Caco-2 (cell line): ENCODE measurements around the gene TNRC18. TPM values are rescaled to one million over a fixed set of nuclear protein-coding genes. Genes with fewer than 3 reads are reported as not detected.

ENCODE experiments used
- BruUV-seq: library from RNA; stranded (reverse); fragments of 400-500 nt; replicated peaks from 2 replicates; lab custom pipeline; 2021; lab: Mats Ljungman, UMichigan
- CTCF ChIA-PET: fragments of 300-600 bp; sonication (Branson Sonifier 250); formaldehyde crosslinking; loops from one replicate; lab custom pipeline; 2022; ENCODE audit warnings: antibody characterized with exemption; lab: Charles Lee
- POLR2A ChIA-PET: fragments of 300-600 bp; sonication (Branson Sonifier 250); formaldehyde crosslinking; loops from one replicate; lab custom pipeline; 2022; ENCODE audit warnings: antibody characterized with exemption; lab: Charles Lee
- DNase-seq, 2 experiments: peaks; one replicate each; pipeline versions ENCODE4 v3.0.0 to v3.0.0-alpha.2; 2020 to 2022
- H3K27me3 ChIP-seq: replicated peaks from 2 replicates; pipeline ENCODE4 v1.6.0; 2011; ENCODE audit warnings: low read length; ENCODE audit not compliant: control insufficient read depth, insufficient read depth
- H3K36me3 ChIP-seq: 2 replicates; pipeline ENCODE4 v1.5.1; 2011; ENCODE audit warnings: low read length; ENCODE audit not compliant: control insufficient read depth, insufficient read depth
- H3K4me1 ChIP-seq: fragments of 250-450 bp; sonication (Bioruptor Pico); 2 replicates; pipeline ENCODE4 v1.5.1; 2020; ENCODE audit warnings: mild to moderate bottlenecking
- H3K4me3 ChIP-seq: 2 replicates; pipeline ENCODE4 v1.5.1; 2011; ENCODE audit warnings: low read depth, mild to moderate bottlenecking, control low read depth, low read length
- H3K9me3 ChIP-seq: fragments of 250-450 bp; sonication (Bioruptor Pico); 2 replicates; pipeline ENCODE4 v1.5.1; 2020; ENCODE audit warnings: mild to moderate bottlenecking, moderate library complexity
- H3K27ac Mint-ChIP-seq: one replicate; pipeline ENCODE4 v1.8.0; 2022; ENCODE audit warnings: mixed read lengths; ENCODE audit not compliant: unreplicated experiment
- H3K27me3 Mint-ChIP-seq: one replicate; pipeline ENCODE4 v1.8.0; 2022; ENCODE audit warnings: mixed read lengths; ENCODE audit not compliant: insufficient read depth, unreplicated experiment
- H3K36me3 Mint-ChIP-seq: one replicate; pipeline ENCODE4 v1.8.0; 2022; ENCODE audit warnings: mild to moderate bottlenecking, mixed read lengths; ENCODE audit not compliant: insufficient read depth, unreplicated experiment
- H3K4me1 Mint-ChIP-seq: one replicate; pipeline ENCODE4 v1.8.0; 2022; ENCODE audit warnings: low read depth, mixed read lengths; ENCODE audit not compliant: unreplicated experiment
- H3K4me3 Mint-ChIP-seq: one replicate; pipeline ENCODE4 v1.8.0; 2022; ENCODE audit warnings: mild to moderate bottlenecking, moderate library complexity, mixed read lengths; ENCODE audit not compliant: unreplicated experiment
- H3K9me3 Mint-ChIP-seq: one replicate; pipeline ENCODE4 v1.8.0; 2022; ENCODE audit warnings: mixed read lengths; ENCODE audit not compliant: unreplicated experiment
- intact Hi-C: fragments of 100-400 bp; cut with micrococcal nuclease; formaldehyde crosslinking; loops from one replicate; pipeline ENCODE4 v1.10.0; 2022; ENCODE audit not compliant: unreplicated experiment
- total RNA-seq: library from RNA; stranded (reverse); gene quantifications from 2 replicates; pipeline ENCODE4 v1.2.3, GENCODE V29; 2022
- TF ChIP-seq, protein P1 (sequence below), 2 experiments: fragments of 200-600 bp in 1 of 2; IDR thresholded peaks; 1 replicate in 1 of 2; 2 replicates in 1 of 2; pipeline versions ENCODE4 v1.5.1 to v1.8.0; 2011 to 2022; ENCODE audit warnings: antibody characterized with exemption in 1 of 2, control low read depth in 1 of 2, inconsistent platforms in 1 of 2, low read depth in 1 of 2, low read length in 1 of 2, mild to moderate bottlenecking in 1 of 2, moderate library complexity in 1 of 2; ENCODE audit not compliant: insufficient read depth in 1 of 2, severe bottlenecking in 1 of 2, unreplicated experiment in 1 of 2

TNRC18 gene
- total RNA-seq, 1 experiment from 2014 or later = 75.6 TPM

DNA sequence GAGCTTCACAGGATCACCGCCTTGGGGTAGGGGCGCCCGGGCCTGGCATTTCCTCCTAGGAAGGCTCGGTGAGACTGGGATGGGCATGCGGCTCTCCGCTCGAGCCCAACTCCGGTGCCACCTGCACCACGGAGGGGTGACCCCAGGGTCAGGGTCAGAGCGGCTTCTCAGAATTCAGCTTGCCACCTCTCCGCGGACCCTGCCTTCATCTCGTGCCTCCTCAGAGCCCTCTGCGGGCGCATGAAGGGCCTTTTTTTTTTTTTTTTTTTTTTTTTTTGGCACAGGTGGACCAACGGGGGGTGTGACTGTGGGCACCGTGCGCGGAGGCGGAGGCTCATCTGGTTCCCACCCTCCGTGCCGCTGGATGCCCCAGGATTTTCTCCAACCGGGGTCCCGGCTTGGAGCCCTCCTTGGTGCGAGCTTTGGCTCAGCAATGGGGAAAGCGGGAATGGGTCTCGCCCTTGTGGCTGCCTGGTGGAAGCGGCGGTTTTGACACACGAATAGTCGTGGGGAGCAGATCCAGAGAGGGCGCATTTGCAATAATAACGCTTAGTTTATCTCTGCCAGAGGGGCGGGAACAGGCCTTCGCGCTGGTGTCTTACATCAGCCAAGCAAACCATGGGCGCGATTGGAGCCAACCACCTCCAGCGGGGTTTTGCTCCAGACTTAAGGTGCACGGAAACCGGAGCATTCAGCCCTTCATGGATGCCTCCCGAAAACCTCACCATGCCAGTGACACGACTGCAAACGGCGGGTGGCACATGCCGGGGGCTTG is 5.0 kb upstream of the TNRC18 start:
- ChIA-PET POLR2A (interaction anchor here (1.0 kb wide), 1 partner anchor 29 kb away, joined by 3 read pairs; no protein-coding TSS in a partner anchor), CTCF (interaction anchor here (1.1 to 1.2 kb wide), 3 partner anchors 22 to 188 kb away, joined by 3 to 17 read pairs (median 5); no protein-coding TSS in a partner anchor)
- intact Hi-C loops = no loop called here
- H3K4me3 ChIP-seq = peak overlapping the region; percentile 85
- H3K36me3 Mint-ChIP-seq = peaks cover 92% of the 10 kb centered on the region
- H3K4me3 Mint-ChIP-seq = peak overlapping the region; percentile 91
- H3K4me1 ChIP-seq = peaks cover 7% of the 10 kb centered on the region
- peaks cover 4% of the 10 kb centered on the region for H3K36me3 ChIP-seq
- peaks cover 15% of the 10 kb centered on the region for H3K4me1 Mint-ChIP-seq
- H3K27ac Mint-ChIP-seq = peak overlapping the region; percentile 97
- DNase-seq = peak; percentile 83
- H3K9me3 ChIP-seq = 0 out of 2 replicates have a peak, but pooled peaks cover 8% of the 10 kb centered on the region
- no peaks in the 10 kb centered on the region for H3K27me3 Mint-ChIP-seq
- H3K27me3 ChIP-seq = no peaks in the 10 kb centered on the region
- peaks cover 6% of the 10 kb centered on the region for H3K9me3 Mint-ChIP-seq
- BruUV-seq = TSS peak; percentile 36
- TF ChIP-seq, protein P1, sequence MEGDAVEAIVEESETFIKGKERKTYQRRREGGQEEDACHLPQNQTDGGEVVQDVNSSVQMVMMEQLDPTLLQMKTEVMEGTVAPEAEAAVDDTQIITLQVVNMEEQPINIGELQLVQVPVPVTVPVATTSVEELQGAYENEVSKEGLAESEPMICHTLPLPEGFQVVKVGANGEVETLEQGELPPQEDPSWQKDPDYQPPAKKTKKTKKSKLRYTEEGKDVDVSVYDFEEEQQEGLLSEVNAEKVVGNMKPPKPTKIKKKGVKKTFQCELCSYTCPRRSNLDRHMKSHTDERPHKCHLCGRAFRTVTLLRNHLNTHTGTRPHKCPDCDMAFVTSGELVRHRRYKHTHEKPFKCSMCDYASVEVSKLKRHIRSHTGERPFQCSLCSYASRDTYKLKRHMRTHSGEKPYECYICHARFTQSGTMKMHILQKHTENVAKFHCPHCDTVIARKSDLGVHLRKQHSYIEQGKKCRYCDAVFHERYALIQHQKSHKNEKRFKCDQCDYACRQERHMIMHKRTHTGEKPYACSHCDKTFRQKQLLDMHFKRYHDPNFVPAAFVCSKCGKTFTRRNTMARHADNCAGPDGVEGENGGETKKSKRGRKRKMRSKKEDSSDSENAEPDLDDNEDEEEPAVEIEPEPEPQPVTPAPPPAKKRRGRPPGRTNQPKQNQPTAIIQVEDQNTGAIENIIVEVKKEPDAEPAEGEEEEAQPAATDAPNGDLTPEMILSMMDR (IDR thresholded peaks at IDR 0.05; ENCODE audit: insufficient read depth in 1 of 2, low read depth in 1 of 2, low read length in 1 of 2, severe bottlenecking in 1 of 2, unreplicated experiment in 1 of 2) = peak in 1 of 2 experiments; percentile 11

DNA sequence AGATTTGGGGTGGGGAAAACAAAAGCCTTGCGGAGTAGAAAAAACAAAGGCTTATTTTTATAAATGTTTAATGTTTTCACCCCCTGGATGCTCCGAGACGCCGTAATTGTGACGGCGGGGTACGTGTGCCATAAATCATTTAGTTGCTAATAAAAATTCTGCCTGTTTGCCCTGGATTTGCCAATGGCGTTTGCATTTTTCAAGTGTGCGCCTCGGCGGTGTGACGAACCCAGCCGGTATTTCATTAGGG is 2.5 kb upstream of the TNRC18 start:
- Mint-ChIP-seq H3K4me1 (peaks cover 6% of the 10 kb centered on the region), H3K27me3 (no peaks in the 10 kb centered on the region), H3K27ac (peak overlapping the region; percentile 97), H3K9me3 (no peaks in the 10 kb centered on the region), H3K36me3 (peaks cover 85% of the 10 kb centered on the region), H3K4me3 (peak overlapping the region; percentile 91)
- no peaks in the 10 kb centered on the region for H3K36me3 ChIP-seq
- TF ChIP-seq, protein P1 (IDR thresholded peaks at IDR 0.05; ENCODE audit: insufficient read depth in 1 of 2, low read depth in 1 of 2, low read length in 1 of 2, severe bottlenecking in 1 of 2, unreplicated experiment in 1 of 2) = no peak
- H3K9me3 ChIP-seq = no peaks in the 10 kb centered on the region
- peak overlapping the region; percentile 85 for H3K4me3 ChIP-seq
- H3K4me1 ChIP-seq = peaks cover 7% of the 10 kb centered on the region
- ChIA-PET CTCF (interaction anchor here (1.9 kb wide), 1 partner anchor 30 kb away, joined by 5 read pairs; no protein-coding TSS in a partner anchor), POLR2A (no interaction called here)
- no peaks in the 10 kb centered on the region for H3K27me3 ChIP-seq
- BruUV-seq = no TSS peak
- intact Hi-C loops = no loop called here
- no peak for DNase-seq

DNA sequence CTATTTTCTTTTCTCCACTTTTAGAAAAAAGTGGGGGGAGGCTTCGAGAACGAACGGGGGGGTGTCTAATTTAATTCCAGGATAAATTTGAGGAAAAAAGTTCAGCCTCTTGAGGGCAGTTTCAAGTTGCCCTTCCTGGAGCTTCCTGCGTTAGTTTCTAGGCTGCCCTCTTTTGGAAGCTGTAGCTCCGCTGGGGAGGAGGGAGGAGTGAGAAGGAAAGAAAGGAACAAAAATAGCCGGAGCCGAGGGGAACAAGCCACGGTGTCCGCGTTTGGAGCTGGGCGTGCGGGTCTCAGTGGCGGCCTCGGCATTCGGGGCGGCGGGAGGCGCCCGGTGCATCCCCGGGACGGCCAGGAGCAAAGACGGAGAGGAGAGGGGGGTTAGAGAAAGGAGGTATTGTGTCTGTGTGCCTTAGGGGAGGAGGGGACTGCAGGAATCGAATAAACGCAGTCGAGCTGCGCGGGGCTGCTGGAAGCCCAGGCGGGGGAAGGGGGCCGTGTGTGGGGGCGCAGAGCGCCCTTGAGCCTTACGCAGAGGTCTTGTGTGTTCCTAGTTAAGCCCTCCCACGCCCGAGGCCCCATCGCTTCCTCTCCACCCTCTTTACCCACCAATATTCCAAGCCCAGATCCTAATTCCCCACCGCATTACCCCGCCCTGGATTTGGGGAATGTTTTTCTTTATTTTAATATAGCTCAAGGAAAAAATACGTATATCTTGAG is 2.0 kb upstream of the TNRC18 start:
- peaks cover 6% of the 10 kb centered on the region for H3K4me1 Mint-ChIP-seq
- H3K36me3 ChIP-seq = no peaks in the 10 kb centered on the region
- peak; percentile 73 to 85 for DNase-seq
- H3K27me3 ChIP-seq = no peaks in the 10 kb centered on the region
- H3K9me3 ChIP-seq = no peaks in the 10 kb centered on the region
- TSS peak; percentile 1 for BruUV-seq
- H3K36me3 Mint-ChIP-seq = peaks cover 87% of the 10 kb centered on the region
- POLR2A ChIA-PET = no interaction called here
- H3K27me3 Mint-ChIP-seq = no peaks in the 10 kb centered on the region
- H3K4me3 Mint-ChIP-seq = peak overlapping the region; percentile 91
- peak overlapping the region; percentile 85 for H3K4me3 ChIP-seq
- TF ChIP-seq, protein P1 (IDR thresholded peaks at IDR 0.05; ENCODE audit: insufficient read depth in 1 of 2, low read depth in 1 of 2, low read length in 1 of 2, severe bottlenecking in 1 of 2, unreplicated experiment in 1 of 2) = no peak
- H3K27ac Mint-ChIP-seq = peak overlapping the region; percentile 97
- peaks cover 5% of the 10 kb centered on the region for H3K4me1 ChIP-seq
- intact Hi-C loops = no loop called here
- no peaks in the 10 kb centered on the region for H3K9me3 Mint-ChIP-seq
- CTCF ChIA-PET = interaction anchor here (0.6 to 1.9 kb wide), 3 partner anchors 25 to 84 kb away, joined by 3 to 5 read pairs (median 4); no protein-coding TSS in a partner anchor
